GM23338 (cell line): Measurements from ENCODE around the gene PBX3. TPM values are rescaled to one million over a fixed set of nuclear protein-coding genes. Genes with fewer than 3 reads are reported as not detected.

Source experiments
- ATAC-seq: fragments of 200-7000 bp; cut with Tn5 transposase; 3 replicates; pipeline ENCODE4 v1.9.1; 2020
- DNase-seq: peaks from one replicate; pipeline ENCODE4 v3.0.0-alpha.2; 2015; ENCODE audit warnings: low spot score
- H2AFZ ChIP-seq: fragments of 200-600 bp; sonication (generic); 2 replicates; pipeline ENCODE4 v1.8.0; 2016; ENCODE audit warnings: antibody characterized with exemption, mild to moderate bottlenecking, moderate library complexity
- H3F3A ChIP-seq: fragments of 200-600 bp; sonication (generic); replicated peaks from 2 replicates; pipeline ENCODE4 v1.8.0; 2017; ENCODE audit warnings: antibody characterized with exemption, mixed run types, low read depth
- H3K27ac ChIP-seq: fragments of 200-600 bp; sonication (generic); 2 replicates; pipeline ENCODE4 v1.6.1; 2016; ENCODE audit warnings: low read depth
- H3K27me3 ChIP-seq: fragments of 200-600 bp; sonication (generic); 2 replicates; pipeline ENCODE4 v1.8.0; 2016; ENCODE audit warnings: mild to moderate bottlenecking, mixed run types, moderate library complexity; ENCODE audit not compliant: insufficient read depth
- H3K36me3 ChIP-seq: fragments of 200-600 bp; sonication (generic); 2 replicates; pipeline ENCODE4 v1.8.0; 2016; ENCODE audit warnings: mild to moderate bottlenecking; ENCODE audit not compliant: insufficient read depth
- H3K4me1 ChIP-seq: fragments of 200-600 bp; sonication (generic); 2 replicates; pipeline ENCODE4 v1.8.0; 2016; ENCODE audit warnings: mild to moderate bottlenecking, moderate library complexity; ENCODE audit not compliant: insufficient read depth
- H3K4me2 ChIP-seq: fragments of 200-600 bp; sonication (generic); 2 replicates; pipeline ENCODE4 v1.7.1; 2017; ENCODE audit warnings: mixed run types
- H3K4me3 ChIP-seq: fragments of 200-600 bp; sonication (generic); 2 replicates; pipeline ENCODE4 v1.6.1; 2016; ENCODE audit warnings: mixed run types
- H3K79me2 ChIP-seq: fragments of 200-600 bp; sonication (generic); replicated peaks from 2 replicates; pipeline ENCODE4 v1.8.0; 2017; ENCODE audit warnings: mild to moderate bottlenecking; ENCODE audit not compliant: insufficient read depth
- H3K9me2 ChIP-seq: fragments of 200-600 bp; sonication (generic); 2 replicates; pipeline ENCODE4 v1.8.0; 2017; ENCODE audit not compliant: insufficient read depth
- H4K20me1 ChIP-seq: fragments of 200-600 bp; sonication (generic); replicated peaks from 2 replicates; pipeline ENCODE4 v1.8.0; 2017; ENCODE audit warnings: mild to moderate bottlenecking; ENCODE audit not compliant: insufficient read depth
- H3K27ac Mint-ChIP-seq: 2 replicates; pipeline ENCODE4 v1.8.0; 2020; ENCODE audit warnings: inconsistent platforms, mild to moderate bottlenecking, moderate library complexity, mixed read lengths
- H3K27me3 Mint-ChIP-seq: 3 replicates; pipeline ENCODE4 v1.8.0; 2022; ENCODE audit warnings: low read depth, mild to moderate bottlenecking, moderate library complexity, mixed read lengths, inconsistent platforms; ENCODE audit not compliant: insufficient read depth, poor library complexity
- H3K36me3 Mint-ChIP-seq: 3 replicates; pipeline ENCODE4 v1.8.0; 2021; ENCODE audit warnings: low read depth, mild to moderate bottlenecking, inconsistent platforms, moderate library complexity, mixed read lengths
- H3K4me1 Mint-ChIP-seq: 3 replicates; pipeline ENCODE4 v1.8.0; 2020; ENCODE audit warnings: mild to moderate bottlenecking, inconsistent platforms, mixed read lengths
- H3K4me3 Mint-ChIP-seq: 3 replicates; pipeline ENCODE4 v1.8.0; 2021; ENCODE audit warnings: moderate library complexity, mild to moderate bottlenecking, inconsistent platforms, mixed read lengths
- H3K9me3 Mint-ChIP-seq: 3 replicates; pipeline ENCODE4 v1.8.0; 2020; ENCODE audit warnings: moderate library complexity, mild to moderate bottlenecking, inconsistent platforms, mixed read lengths
- CREB1 ChIP-seq: fragments of 250-450 bp; sonication (Bioruptor Pico); IDR thresholded peaks from 2 replicates; pipeline ENCODE4 v1.5.0; 2020; ENCODE audit warnings: low read depth, mild to moderate bottlenecking, moderate library complexity
- CTCF ChIP-seq, 2 experiments: fragments of 200-600 bp in 1 of 2; sonication (generic) in 1 of 2; conservative IDR thresholded peaks; 2 replicates each; pipeline versions ENCODE4 v1.5.1 to v1.6.1; 2016 to 2017; ENCODE audit warnings: antibody characterized with exemption in 2 of 2, low read depth in 2 of 2, mild to moderate bottlenecking in 2 of 2, moderate library complexity in 1 of 2
- EZH2 ChIP-seq: fragments of 200-600 bp; sonication (generic); IDR thresholded peaks from one replicate; pipeline ENCODE4 v1.8.0; 2017; ENCODE audit warnings: antibody characterized with exemption, mild to moderate bottlenecking, low read depth; ENCODE audit not compliant: unreplicated experiment
- EZH2phosphoT487 ChIP-seq: fragments of 200-600 bp; sonication (generic); IDR thresholded peaks from one replicate; pipeline ENCODE4 v1.8.1; 2018; ENCODE audit warnings: antibody characterized with exemption; ENCODE audit not compliant: unreplicated experiment
- JUNB ChIP-seq: IDR thresholded peaks from one replicate; pipeline ENCODE4 v1.6.1; 2016; ENCODE audit warnings: antibody characterized with exemption; ENCODE audit not compliant: unreplicated experiment
- NANOG ChIP-seq: IDR thresholded peaks from 2 replicates; pipeline ENCODE4 v1.6.1; 2016; ENCODE audit warnings: antibody characterized with exemption, borderline replicate concordance
- REST ChIP-seq: IDR thresholded peaks from one replicate; pipeline ENCODE4 v1.6.1; 2018; ENCODE audit warnings: antibody characterized with exemption; ENCODE audit not compliant: unreplicated experiment
- ZNF114 ChIP-seq: fragments of 250-450 bp; sonication (Bioruptor Pico); IDR thresholded peaks from 2 replicates; pipeline ENCODE4 v1.5.0; 2020; ENCODE audit warnings: mild to moderate bottlenecking, moderate library complexity
- ZNF331 ChIP-seq: fragments of 250-450 bp; sonication (Bioruptor Pico); IDR thresholded peaks from 2 replicates; pipeline ENCODE4 v1.5.0; 2020; ENCODE audit warnings: low read depth, mild to moderate bottlenecking, moderate library complexity
- ZNF462 ChIP-seq: fragments of 250-450 bp; sonication (Bioruptor Pico); IDR thresholded peaks from 2 replicates; pipeline ENCODE4 v1.5.0; 2020; ENCODE audit warnings: mild to moderate bottlenecking, moderate library complexity
- polyA plus RNA-seq: library from polyadenylated mRNA; unstranded; fragments of >200 nt; fragmentation: Nextera tagmentation; extraction: Ambion mirVana; gene quantifications from 2 replicates; pipeline ENCODE4 v1.2.1, GENCODE V29; 2016
- total RNA-seq: library from RNA; depleted of rRNA; stranded (reverse); fragments of >200 nt; shearing (Covaris generic); gene quantifications from 2 replicates; pipeline ENCODE4 v1.2.3, GENCODE V29; 2014
- TF ChIP-seq, protein P1 (sequence below): IDR thresholded peaks from 2 replicates; pipeline ENCODE4 v1.6.1; 2016; ENCODE audit warnings: antibody characterized with exemption

Gene PBX3
- total and polyA plus RNA-seq, 2 experiments from 2014 or later, result 28.9 to 50.5 TPM

- TF ChIP-seq NANOG (no peak), CTCF (conservative IDR thresholded peaks at IDR 0.05; ENCODE audit: low read depth in 2 of 2) (no peak), EZH2 (no peak), EZH2phosphoT487 (no peak), ZNF114 (CRISPR knock-in tag) (no peak), ZNF462 (CRISPR knock-in tag) (no peak), CREB1 (CRISPR knock-in tag) (no peak), JUNB (no peak), ZNF331 (CRISPR knock-in tag) (no peak), REST (no peak)
- TF ChIP-seq, protein P1, sequence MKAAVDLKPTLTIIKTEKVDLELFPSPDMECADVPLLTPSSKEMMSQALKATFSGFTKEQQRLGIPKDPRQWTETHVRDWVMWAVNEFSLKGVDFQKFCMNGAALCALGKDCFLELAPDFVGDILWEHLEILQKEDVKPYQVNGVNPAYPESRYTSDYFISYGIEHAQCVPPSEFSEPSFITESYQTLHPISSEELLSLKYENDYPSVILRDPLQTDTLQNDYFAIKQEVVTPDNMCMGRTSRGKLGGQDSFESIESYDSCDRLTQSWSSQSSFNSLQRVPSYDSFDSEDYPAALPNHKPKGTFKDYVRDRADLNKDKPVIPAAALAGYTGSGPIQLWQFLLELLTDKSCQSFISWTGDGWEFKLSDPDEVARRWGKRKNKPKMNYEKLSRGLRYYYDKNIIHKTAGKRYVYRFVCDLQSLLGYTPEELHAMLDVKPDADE, result no peak
- Histone ChIP-seq H3K27ac (peak overlapping the region; percentile 74), H3K27me3 (no peaks in the 10 kb centered on the region), H3K4me2 (peak overlapping the region; percentile 92), H3K4me1 (peaks cover 70% of the 10 kb centered on the region), H4K20me1 (no peaks in the 10 kb centered on the region), H3K9me2 (no peaks in the 10 kb centered on the region), H2AFZ (no peak overlapping the region), H3F3A (no peaks in the 10 kb centered on the region), H3K4me3 (peak overlapping the region; percentile 87), H3K36me3 (no peaks in the 10 kb centered on the region), H3K79me2 (peaks cover 61% of the 10 kb centered on the region)
- DNase-seq (peak; percentile 64), ATAC-seq (no peak)
- peaks cover 14% of the 10 kb centered on the region for H3K36me3 Mint-ChIP-seq
- H3K27ac Mint-ChIP-seq, result no peak overlapping the region
- peaks cover 10% of the 10 kb centered on the region for H3K27me3 Mint-ChIP-seq
- no peaks in the 10 kb centered on the region for H3K9me3 Mint-ChIP-seq
- H3K4me3 Mint-ChIP-seq, result peak overlapping the region; percentile 52
- H3K4me1 Mint-ChIP-seq, result peaks cover 61% of the 10 kb centered on the region
These were observed 3.4 kb downstream of the PBX3 start for GRCh38 chr9:125750627-125751011.
